ENCODE measurements around the gene CYP1A2.
"Not testable (repeated sequence)": the region's sequence is repeated elsewhere in the genome, so short reads cannot be mapped to it uniquely, and the experiment has no call there.

CYP1A2 gene

GRCh38 chr15:74738239-74738638 lies 10.4 kb upstream of the CYP1A2 start:
- DNase-seq: not testable (repeated sequence)

- DNase-seq: no peak
Observed at GRCh38 chr15:74742422-74742821, 6.2 kb upstream of the CYP1A2 start.

- DNase-seq: no peak
Observed at GRCh38 chr15:74746389-74746788, 2.3 kb upstream of the CYP1A2 start.

- DNase-seq: no peak
Observed at GRCh38 chr15:74749832-74750231, 1.2 kb downstream of the CYP1A2 start.

- DNase-seq: no peak
Observed at GRCh38 chr15:74750751-74751150, 2.1 kb downstream of the CYP1A2 start.

- DNase-seq: no peak
Observed at GRCh38 chr15:74752011-74752410, 3.4 kb downstream of the CYP1A2 start.

- no peak for DNase-seq
Observed at GRCh38 chr15:74752531-74752930, 3.9 kb downstream of the CYP1A2 start.

DNA sequence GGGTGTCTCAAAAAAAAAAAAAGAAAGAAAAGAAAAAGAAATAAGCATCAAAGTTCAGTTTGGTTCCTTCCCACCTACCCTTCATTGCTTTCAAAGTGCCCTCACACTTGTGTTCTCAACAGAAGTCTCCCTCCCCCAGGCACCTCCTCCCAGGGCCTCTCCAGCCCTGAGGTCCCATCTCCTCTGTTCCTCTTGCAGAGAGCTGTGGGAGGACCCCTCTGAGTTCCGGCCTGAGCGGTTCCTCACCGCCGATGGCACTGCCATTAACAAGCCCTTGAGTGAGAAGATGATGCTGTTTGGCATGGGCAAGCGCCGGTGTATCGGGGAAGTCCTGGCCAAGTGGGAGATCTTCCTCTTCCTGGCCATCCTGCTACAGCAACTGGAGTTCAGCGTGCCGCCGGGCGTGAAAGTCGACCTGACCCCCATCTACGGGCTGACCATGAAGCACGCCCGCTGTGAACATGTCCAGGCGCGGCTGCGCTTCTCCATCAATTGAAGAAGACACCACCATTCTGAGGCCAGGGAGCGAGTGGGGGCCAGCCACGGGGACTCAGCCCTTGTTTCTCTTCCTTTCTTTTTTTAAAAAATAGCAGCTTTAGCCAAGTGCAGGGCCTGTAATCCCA lies 6.1 kb downstream of the CYP1A2 start:
- no peak for DNase-seq

GRCh38 chr15:74758736-74759135 lies 10.1 kb downstream of the CYP1A2 start:
- DNase-seq: no peak

DNA sequence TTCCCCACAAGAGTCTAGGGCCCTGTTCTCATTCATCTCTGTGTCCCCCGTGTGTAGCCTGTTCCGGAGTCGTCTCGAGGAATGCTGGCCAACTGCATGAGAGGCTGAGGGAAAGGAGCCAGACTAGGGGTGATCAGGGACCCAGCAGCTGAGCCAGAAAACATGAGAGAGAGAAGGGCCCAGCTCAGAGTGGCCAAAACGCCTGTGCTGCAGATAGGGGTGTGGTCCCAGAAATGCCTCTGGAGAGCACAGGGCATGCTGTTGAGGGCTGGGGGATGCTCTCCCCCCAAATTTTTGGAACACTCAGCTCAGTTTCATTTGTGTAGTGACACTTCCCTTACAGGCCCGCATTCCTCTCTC lies 14.1 kb downstream of the CYP1A2 start:
- DNase-seq: no peak

DNA sequence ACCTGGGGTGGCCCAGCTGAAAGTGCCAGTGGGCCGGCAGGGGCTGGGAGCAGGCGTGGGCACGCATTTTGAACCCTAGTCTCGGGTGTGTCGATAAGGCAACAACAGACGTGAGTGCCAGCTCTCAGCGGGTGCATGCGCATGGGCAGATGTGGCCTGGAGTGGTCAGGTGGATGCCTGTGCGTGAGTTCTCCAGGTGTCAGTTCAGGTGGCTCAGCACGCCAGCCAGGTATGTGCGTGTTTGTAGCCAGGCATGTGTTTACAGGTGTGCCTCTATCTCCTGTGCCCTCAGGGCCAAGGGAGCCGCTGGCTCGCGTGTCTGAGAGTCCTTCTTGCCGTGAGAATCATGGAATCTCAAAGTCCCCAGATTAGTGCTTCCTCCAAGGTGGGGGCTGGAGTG lies 14.8 kb downstream of the CYP1A2 start:
- DNase-seq: no peak

DNA sequence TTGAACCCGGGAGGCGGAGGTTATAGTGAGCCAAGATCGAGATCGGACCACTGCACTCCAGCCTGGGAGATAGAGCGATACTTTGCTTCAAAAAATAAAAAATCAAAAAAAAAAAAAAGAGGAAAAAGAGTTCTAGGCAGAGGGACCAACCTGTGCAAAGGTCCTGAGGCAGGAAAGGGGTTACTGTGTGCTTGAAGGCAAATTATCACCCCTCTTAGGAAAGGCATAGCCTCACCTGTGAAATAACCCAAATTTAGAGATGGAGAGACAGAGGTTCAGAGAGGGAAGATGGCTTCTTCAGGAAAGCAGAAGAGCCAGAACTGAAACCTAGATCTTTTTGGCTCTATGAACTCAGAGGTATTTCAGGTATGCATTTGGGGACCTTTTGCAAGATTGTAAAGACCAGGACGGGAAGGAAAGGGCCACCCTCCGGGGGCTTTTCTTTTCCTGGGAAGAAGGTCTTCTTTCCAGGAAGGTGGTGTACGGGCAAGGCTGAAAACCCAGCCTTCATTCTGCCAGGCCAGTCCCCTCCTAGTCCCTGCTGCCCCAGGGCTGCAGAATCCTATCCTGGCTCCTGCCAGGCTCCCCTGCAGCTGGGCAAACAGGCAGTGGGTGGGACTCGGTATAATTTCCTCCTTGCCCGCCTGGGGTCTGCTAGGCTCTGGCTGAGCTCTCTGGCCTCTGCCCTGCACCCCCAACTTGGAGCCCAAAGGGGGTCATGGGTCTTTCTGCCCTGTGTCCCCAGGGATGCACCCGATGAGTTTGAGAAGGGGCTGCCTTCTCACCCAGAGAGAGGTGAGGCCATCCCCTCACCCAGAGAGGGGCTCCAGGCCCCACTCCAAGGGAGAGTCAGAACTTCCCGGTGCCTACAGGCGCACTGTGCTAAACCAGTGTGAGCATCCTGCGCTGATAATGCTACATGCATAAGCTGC lies 18.8 kb downstream of the CYP1A2 start:
- no peak for DNase-seq

- no peak for DNase-seq
Observed at GRCh38 chr15:74768099-74768770, 19.6 kb downstream of the CYP1A2 start.

- peak; percentile 41 to 62 for DNase-seq
Observed at GRCh38 chr15:74768771-74769342, 20.2 kb downstream of the CYP1A2 start.

DNA sequence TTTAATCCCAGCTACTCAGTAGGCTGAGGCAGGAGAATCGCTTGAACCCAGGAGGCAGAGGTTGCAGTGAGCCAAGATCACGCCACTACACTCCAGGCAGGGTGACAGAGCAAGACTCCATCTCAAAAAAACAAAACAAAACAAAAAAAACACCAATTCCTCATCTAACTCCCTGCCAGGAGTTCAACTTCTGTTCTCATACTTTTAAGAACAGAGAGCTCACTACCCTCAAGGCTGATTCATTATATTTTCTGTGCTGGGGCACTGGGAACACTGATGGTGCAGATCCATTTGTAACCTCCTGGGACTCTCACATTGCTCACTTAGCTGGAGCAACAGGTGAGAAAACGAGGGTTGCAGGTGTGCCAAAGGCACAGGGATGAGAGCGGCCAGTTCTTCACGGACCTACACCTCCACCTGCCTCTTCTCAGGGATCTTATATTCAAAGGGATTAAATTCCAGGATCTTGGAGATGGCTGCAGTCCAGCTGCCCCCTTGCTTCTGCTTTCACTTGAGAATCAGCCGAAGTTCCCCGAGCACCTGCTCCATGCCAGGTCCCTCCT lies 20.9 kb downstream of the CYP1A2 start:
- DNase-seq: no peak

- no peak for DNase-seq
Observed at GRCh38 chr15:74770211-74770903, 21.7 kb downstream of the CYP1A2 start.

DNA sequence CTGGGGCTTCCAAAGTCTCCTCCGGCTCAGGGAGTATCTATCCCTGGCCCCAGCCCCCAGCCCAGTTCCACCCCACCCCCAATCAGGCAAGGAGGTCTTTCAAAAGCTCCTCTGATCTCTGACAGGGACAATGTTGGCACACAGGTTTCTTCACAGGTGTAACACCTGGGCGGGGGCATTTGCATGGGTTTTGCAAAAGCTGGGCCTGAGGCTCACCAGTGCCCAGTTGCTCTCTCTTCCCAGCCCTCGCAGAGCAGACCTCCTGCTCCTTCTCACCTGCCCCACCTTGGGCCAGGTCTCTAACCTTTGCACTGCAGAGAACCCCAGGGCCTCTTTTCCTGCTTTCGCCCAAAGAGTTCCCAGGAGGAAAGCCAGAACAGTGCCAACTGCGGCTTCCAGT lies 24.7 kb downstream of the CYP1A2 start:
- no peak for DNase-seq

DNA sequence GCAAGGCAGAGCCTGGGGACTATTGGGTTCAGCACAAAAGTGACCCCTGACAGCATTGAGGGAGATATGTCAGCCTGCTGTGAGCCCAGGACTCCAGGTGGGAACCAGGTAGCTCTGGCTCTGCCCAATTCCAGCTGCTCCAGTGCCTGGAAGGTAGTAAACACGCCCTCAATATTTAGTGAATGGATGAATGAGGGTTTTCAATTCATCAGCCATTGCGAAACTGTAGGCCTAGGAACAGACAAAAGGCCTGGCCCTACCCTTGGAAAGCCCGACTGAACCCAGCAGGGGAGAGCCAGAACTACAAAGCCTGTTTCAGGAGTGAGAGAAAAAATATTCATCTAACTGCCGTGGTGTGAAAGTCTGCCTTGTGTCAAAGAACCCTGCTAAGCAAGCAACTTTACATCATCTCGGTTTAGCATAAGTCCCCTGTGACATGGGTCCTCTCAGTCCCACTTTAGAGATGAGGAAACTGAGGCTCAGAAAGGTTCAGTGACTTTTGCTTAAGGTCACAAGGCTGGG lies 25.1 kb downstream of the CYP1A2 start:
- peak in 1 of 2 donors; percentile 19 for DNase-seq

- DNase-seq: no peak
Observed at GRCh38 chr15:74775132-74775562, 26.5 kb downstream of the CYP1A2 start.

GRCh38 chr15:74775894-74776293 lies 27.2 kb downstream of the CYP1A2 start:
- DNase-seq: no peak

- peak; percentile 35 for DNase-seq
Observed at GRCh38 chr15:74776821-74777768, 28.4 kb downstream of the CYP1A2 start.
